ENCODE measurements around the gene EME1.

EME1 gene

GRCh38 chr17:50339381-50339780 is 33.6 kb upstream of the EME1 start:
- H3K36me3 ChIP-seq (replicated peaks), result no peaks in the 10 kb centered on the region
- H3K4me3 ChIP-seq, result no peak overlapping the region
- DNase-seq (ENCODE audit: low spot score in 2 of 2), result no peak
- H3K27me3 ChIP-seq (ENCODE audit: low read depth), result peaks cover 4% of the 10 kb centered on the region; the same call in 1 of the 2 replicates
- in situ Hi-C loops (cut with MboI; ENCODE audit: low sequenced_read_pairs), result no loop called here
- H3K9me3 ChIP-seq, result 0 out of 2 replicates have a peak, but pooled peaks cover 6% of the 10 kb centered on the region
- peaks cover 2% of the 10 kb centered on the region; the same call in 1 of the 2 replicates for H3K4me1 ChIP-seq

GRCh38 chr17:50344731-50345365 is 28.2 kb upstream of the EME1 start:
- no peaks in the 10 kb centered on the region for H3K36me3 ChIP-seq (replicated peaks)
- H3K27me3 ChIP-seq (ENCODE audit: low read depth), result no peaks in the 10 kb centered on the region; the same call in 1 of the 2 replicates
- peaks cover 11% of the 10 kb centered on the region for H3K4me1 ChIP-seq
- H3K9me3 ChIP-seq, result 0 out of 2 replicates have a peak, but pooled peaks cover 6% of the 10 kb centered on the region
- no peak for DNase-seq (ENCODE audit: low spot score in 2 of 2)
- no peak overlapping the region for H3K4me3 ChIP-seq
- in situ Hi-C loops (cut with MboI; ENCODE audit: low sequenced_read_pairs), result no loop called here

DNA sequence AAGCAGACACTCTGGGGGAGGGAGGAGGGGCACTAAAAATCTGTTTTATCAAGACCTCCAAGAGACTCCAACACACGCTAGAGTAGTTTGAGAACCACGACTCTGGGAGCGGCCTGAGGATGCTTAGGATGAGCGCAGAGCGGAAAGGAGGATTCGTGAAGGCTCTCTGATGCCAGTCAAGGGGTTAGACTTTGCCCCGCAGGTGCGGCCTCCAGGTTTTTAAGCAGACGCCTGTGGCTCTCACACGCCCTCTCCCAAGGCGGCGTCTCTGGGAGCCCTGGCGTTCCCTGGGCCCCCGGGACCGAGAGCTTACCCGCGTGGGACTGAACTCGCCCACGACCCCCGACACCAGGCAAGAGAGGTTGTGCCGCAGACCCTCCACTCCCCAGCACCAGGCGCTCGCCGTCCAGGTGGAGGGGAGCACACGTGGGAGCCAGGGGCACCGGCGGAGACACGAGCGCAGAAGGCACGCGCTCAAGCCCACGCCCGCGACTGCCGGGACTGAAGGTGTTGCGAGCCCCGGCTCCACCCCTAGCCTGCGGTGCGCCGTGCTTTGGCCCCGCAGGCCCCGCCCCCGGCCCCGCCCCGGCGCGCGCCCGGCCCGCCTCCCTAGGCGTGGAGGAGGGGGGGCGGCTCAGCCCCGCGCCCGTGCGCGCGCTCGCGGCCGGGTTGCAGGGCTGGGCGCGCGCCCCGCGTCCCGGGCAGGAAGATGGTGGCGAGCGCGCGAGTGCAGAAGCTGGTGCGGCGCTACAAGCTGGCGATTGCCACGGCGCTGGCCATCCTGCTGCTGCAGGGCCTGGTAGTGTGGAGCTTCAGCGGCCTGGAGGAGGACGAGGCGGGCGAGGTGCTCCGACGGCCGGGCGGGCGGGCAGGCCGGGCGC is 27.4 kb upstream of the EME1 start, which contains the start of gene XYLT2:
TSS of gene XYLT2 (plus strand) at position 695 of the 881 bp plus-strand sequence. CDS start at position 710, 15 bp downstream.
- Histone ChIP-seq H3K27me3 (ENCODE audit: low read depth) (no peaks in the 10 kb centered on the region), H3K4me3 (peak within 1 kb of the TSS; percentile 80), H3K9me3 (0 out of 2 replicates have a peak, but pooled peaks cover 6% of the 10 kb centered on the region), H3K4me1 (peaks cover 11% of the 10 kb centered on the region), H3K36me3 (replicated peaks) (no peaks in the 10 kb centered on the region)
- in situ Hi-C loops (cut with MboI; ENCODE audit: low sequenced_read_pairs), result no loop called here
- peak; percentile 59 to 91 for DNase-seq (ENCODE audit: low spot score in 2 of 2)

DNA sequence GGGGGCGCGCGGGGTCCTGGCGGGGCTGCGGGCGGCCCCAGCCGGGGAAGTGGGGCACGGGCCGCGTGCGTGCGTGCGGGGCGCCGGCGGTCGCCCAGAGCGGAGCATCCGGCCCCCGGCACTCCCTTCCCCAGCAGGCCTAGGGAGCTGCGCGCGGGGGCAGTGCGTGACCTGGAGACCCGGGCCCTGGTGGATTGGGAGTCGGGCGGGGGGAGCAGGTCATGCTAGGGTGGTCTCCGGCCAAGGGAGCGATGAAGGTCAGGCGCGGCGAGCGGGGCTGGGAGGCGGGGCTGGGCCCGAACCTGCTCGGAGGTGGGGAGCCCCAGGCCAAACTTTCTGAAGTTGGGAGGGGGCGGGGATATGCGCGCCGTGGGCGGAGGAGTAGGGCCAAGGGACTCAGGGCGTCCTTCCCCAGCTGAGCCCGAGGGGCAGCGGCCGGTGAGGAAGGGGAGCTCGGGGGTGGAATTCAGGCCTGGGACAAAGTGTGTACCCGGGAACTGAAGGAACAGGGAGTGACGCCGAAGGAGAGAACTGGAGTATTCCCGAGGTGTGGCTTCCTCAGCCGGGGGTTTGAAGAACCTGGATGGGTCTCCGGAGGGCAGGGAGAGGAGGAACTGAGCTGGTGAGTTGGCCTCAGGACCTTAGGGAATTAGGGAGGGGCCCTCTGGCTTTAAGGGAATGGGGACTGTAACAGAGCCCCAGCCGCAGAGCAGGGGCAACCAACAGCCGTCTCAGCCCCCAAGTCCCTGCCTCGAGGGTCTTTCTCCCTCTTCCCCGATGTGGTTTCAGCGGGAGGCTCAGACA is 26.5 kb upstream of the EME1 start:
- 0 out of 2 replicates have a peak, but pooled peaks cover 6% of the 10 kb centered on the region for H3K9me3 ChIP-seq
- peak overlapping the region; percentile 80 for H3K4me3 ChIP-seq
- DNase-seq (ENCODE audit: low spot score in 2 of 2), result peak; percentile 28 to 72
- no peaks in the 10 kb centered on the region for H3K27me3 ChIP-seq (ENCODE audit: low read depth)
- peaks cover 11% of the 10 kb centered on the region for H3K4me1 ChIP-seq
- in situ Hi-C loops (cut with MboI; ENCODE audit: low sequenced_read_pairs), result no loop called here
- H3K36me3 ChIP-seq (replicated peaks), result no peaks in the 10 kb centered on the region

DNA sequence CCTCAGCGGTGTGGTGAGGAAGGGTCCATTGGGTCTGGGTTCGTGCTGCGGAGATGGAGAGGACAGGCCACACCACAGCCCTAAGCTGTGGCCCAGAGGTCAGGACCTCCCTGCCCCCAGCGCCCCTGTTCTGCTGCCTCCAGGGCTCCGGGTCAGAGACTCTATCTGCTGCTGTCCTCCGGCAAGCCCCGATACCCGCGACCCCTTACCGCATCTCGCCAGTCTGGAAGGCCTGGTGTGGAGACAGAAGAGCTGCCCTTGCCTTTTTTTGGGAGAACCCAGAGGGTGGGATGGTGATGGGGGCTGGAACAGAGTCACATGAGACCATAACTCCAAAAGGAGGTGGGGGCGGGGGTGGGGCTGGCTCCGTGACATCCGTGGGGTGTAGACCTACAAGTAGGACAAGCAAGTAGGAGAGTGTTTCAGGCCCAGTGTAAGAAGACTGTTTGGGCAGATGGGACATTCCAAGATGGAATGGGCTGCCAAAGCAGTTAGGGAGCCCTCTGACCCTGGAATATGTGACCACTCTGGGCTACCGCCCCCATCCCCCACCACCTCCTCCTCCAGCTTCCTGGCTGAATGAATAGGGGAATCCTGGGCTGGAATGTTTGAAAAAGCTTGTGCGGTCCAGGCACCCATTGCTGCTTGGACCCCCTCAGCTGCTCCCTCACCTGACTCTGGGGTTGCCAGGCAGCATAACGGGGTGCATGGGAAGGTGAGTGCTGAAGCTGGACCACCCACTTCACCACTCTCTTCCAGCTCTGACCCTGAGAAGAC is 25.7 kb upstream of the EME1 start:
- DNase-seq (ENCODE audit: low spot score in 2 of 2), result no peak
- Histone ChIP-seq H3K9me3 (no peaks in the 10 kb centered on the region), H3K36me3 (replicated peaks) (0 out of 2 replicates have a peak, but pooled peaks cover 4% of the 10 kb centered on the region), H3K27me3 (ENCODE audit: low read depth) (no peaks in the 10 kb centered on the region), H3K4me3 (peak overlapping the region; percentile 80), H3K4me1 (peaks cover 11% of the 10 kb centered on the region)
- in situ Hi-C loops (cut with MboI; ENCODE audit: low sequenced_read_pairs), result no loop called here

DNA sequence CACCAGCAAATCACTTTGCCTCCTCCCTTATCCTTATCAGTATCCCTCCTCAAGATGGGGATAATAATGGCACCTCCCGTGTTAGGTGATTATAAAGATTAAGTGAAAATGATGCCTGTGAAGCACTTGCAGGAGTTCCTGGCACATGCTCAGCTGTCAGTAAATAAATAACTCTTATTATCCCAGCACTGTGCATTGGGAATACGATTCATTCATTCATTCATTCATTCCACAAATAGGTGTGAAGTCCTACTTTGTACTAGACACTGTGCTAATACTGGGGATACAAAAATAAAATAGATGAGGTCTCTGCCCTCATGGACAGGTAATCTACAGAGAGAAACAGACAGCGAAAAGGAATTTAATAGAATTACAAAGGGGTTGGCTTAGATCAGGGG is 25.1 kb upstream of the EME1 start:
- in situ Hi-C loops (cut with MboI; ENCODE audit: low sequenced_read_pairs), result no loop called here
- H3K4me1 ChIP-seq, result peaks cover 11% of the 10 kb centered on the region
- H3K4me3 ChIP-seq, result no peak overlapping the region
- H3K27me3 ChIP-seq (ENCODE audit: low read depth), result no peaks in the 10 kb centered on the region
- DNase-seq (ENCODE audit: low spot score in 2 of 2), result no peak
- peaks cover 6% of the 10 kb centered on the region; the same call in 1 of the 2 replicates for H3K36me3 ChIP-seq (replicated peaks)
- no peaks in the 10 kb centered on the region for H3K9me3 ChIP-seq

- Histone ChIP-seq H3K4me1 (peaks cover 11% of the 10 kb centered on the region), H3K4me3 (no peak overlapping the region), H3K36me3 (replicated peaks) (peaks cover 6% of the 10 kb centered on the region; the same call in 1 of the 2 replicates), H3K27me3 (ENCODE audit: low read depth) (no peaks in the 10 kb centered on the region), H3K9me3 (no peaks in the 10 kb centered on the region)
- DNase-seq (ENCODE audit: low spot score in 2 of 2), result no peak
- in situ Hi-C loops (cut with MboI; ENCODE audit: low sequenced_read_pairs), result no loop called here
Observed at GRCh38 chr17:50348522-50349242, 24.3 kb upstream of the EME1 start.

DNA sequence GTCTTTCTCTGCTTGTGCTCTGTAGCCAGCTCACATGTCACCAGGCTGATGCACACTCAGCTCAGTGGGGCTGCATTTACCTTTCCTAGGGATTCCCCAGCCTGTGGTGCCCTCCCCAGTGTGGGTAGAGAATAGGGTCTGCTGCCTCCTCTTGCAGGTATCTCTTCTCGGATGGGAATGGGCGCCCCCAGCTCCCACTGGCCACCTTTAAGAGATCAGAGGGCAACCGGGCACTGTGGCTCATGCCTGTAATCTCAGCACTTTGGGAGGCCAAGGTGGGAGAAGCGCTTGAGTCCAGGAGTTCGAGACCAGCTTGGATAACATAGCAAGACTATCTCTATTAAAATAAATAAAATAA is 23.8 kb upstream of the EME1 start:
- in situ Hi-C loops (cut with MboI; ENCODE audit: low sequenced_read_pairs), result no loop called here
- Histone ChIP-seq H3K27me3 (ENCODE audit: low read depth) (no peaks in the 10 kb centered on the region), H3K4me1 (peaks cover 10% of the 10 kb centered on the region), H3K9me3 (no peaks in the 10 kb centered on the region), H3K36me3 (replicated peaks) (peaks cover 11% of the 10 kb centered on the region), H3K4me3 (no peak overlapping the region)
- no peak for DNase-seq (ENCODE audit: low spot score in 2 of 2)

GRCh38 chr17:50350733-50351132 is 22.3 kb upstream of the EME1 start:
- no peak for DNase-seq (ENCODE audit: low spot score in 2 of 2)
- in situ Hi-C loops (cut with MboI; ENCODE audit: low sequenced_read_pairs), result no loop called here
- H3K9me3 ChIP-seq, result no peaks in the 10 kb centered on the region
- no peak overlapping the region for H3K4me3 ChIP-seq
- H3K36me3 ChIP-seq (replicated peaks), result peaks cover 23% of the 10 kb centered on the region
- H3K27me3 ChIP-seq (ENCODE audit: low read depth), result no peaks in the 10 kb centered on the region
- no peaks in the 10 kb centered on the region; the same call in 1 of the 2 replicates for H3K4me1 ChIP-seq

- Histone ChIP-seq H3K9me3 (no peaks in the 10 kb centered on the region), H3K27me3 (ENCODE audit: low read depth) (no peaks in the 10 kb centered on the region), H3K36me3 (replicated peaks) (peaks cover 38% of the 10 kb centered on the region), H3K4me1 (no peaks in the 10 kb centered on the region; the same call in 1 of the 2 replicates), H3K4me3 (no peak overlapping the region)
- no peak for DNase-seq (ENCODE audit: low spot score in 2 of 2)
- in situ Hi-C loops (cut with MboI; ENCODE audit: low sequenced_read_pairs), result no loop called here
Observed at GRCh38 chr17:50352072-50352692, 20.8 kb upstream of the EME1 start.

DNA sequence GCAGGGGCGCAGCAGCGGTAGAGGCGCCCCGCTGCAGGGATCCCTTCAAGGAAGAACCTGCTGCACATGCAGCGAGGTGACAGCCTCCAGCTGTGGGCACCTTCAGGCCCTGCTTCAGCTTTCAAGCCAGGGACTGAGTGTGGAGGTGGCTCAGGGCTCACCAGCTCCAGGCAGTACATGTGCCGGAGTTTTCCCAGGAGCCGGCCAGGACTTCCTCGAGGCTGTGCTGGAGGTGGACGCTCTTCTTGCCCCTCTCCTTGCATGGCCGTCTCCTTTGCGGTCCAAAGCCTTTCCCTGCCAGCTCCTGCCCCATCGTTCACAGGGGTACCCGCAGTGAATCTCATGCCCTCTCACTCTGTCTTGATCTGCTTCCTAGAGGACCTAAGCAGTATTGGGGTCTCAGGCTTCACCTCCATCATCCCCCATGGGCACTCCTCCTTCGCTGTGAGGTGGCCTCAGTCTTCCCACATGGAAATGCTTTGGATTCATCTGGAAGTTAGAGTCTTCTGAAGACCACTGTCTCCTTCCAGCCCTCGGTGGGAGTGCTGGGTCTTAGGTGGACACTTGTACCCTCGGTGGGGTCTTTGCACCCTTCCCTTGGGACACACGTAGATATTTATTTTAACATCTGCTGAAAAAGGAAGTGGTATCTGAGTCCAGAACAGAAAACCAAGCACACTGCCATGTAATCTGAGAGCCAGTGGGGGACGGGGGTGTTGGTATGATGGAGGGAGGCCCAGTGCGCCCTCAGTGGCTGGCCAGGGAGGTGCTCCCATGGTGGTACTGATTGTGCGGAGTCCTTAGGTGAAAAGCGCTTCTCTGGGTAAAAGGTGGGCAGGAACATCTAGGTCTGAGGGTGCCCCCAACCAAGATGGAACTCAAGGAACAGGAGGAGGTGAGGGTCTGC is 20.1 kb upstream of the EME1 start:
- Histone ChIP-seq H3K36me3 (replicated peaks) (peaks cover 43% of the 10 kb centered on the region), H3K27me3 (ENCODE audit: low read depth) (no peaks in the 10 kb centered on the region), H3K9me3 (no peaks in the 10 kb centered on the region), H3K4me3 (no peak overlapping the region), H3K4me1 (no peaks in the 10 kb centered on the region)
- in situ Hi-C loops (cut with MboI; ENCODE audit: low sequenced_read_pairs), result no loop called here
- no peak for DNase-seq (ENCODE audit: low spot score in 2 of 2)

Data from HAP-1 (cell line).